ENCODE data around the gene MIGA2. TPM values are rescaled to one million over a fixed set of nuclear protein-coding genes. Genes with fewer than 3 reads are reported as not detected.

The MIGA2 gene
- total and polyA plus RNA-seq, 9 of the 15 experiments (the other 6 are each of a cell fraction or from before 2014, with no cell fraction given) = 0.15 to 54.1 (median 18.0) TPM

- TF ChIP-seq ARID4B (CRISPR knock-in tag; IDR thresholded peaks at IDR 0.05) = no peak
- TF ChIP-seq SIN3B (IDR thresholded peaks at IDR 0.05; ENCODE audit: low read depth) = 0 out of 2 replicates have a peak, but pooled peaks have one; percentile 8
- no peak for TF ChIP-seq CREBBP (IDR thresholded peaks at IDR 0.05; ENCODE audit: low read depth, low read length)
- TF ChIP-seq ADNP (tag; IDR thresholded peaks at IDR 0.05) = peak; percentile 52; the same call in 1 of the 2 replicates
- TF ChIP-seq ZBTB2 (IDR thresholded peaks at IDR 0.05) = 0 out of 2 replicates have a peak, but pooled peaks have one; percentile 22
- 0 out of 2 replicates have a peak, but pooled peaks have one; percentile 44 for TF ChIP-seq KAT8 (IDR thresholded peaks at IDR 0.05; ENCODE audit: low read depth)
- no peak for TF ChIP-seq ZC3H11A (IDR thresholded peaks at IDR 0.05; ENCODE audit: low read depth, low read length)
- TF ChIP-seq HNRNPL (IDR thresholded peaks at IDR 0.05; ENCODE audit: low read depth, low read length) = no peak
- TF ChIP-seq RFX1 (IDR thresholded peaks at IDR 0.05) = no peak
- peak; percentile 77 for TF ChIP-seq NKRF (IDR thresholded peaks at IDR 0.05; ENCODE audit: borderline replicate concordance)
- 0 out of 2 replicates have a peak, but pooled peaks have one; percentile 43 for TF ChIP-seq PREB (CRISPR knock-in tag; IDR thresholded peaks at IDR 0.05)
- peak; percentile 54 for TF ChIP-seq NCOA4 (IDR thresholded peaks at IDR 0.05; ENCODE audit: partially characterized antibody)
- peak; percentile 79; the same call in 1 of the 2 replicates for TF ChIP-seq CBX1 (IDR thresholded peaks at IDR 0.05; ENCODE audit: low read depth)
Measured at GRCh38 chr9:129080298-129080600, 43.8 kb downstream of the MIGA2 start (continued).
